HPDE6-E6E7 (cell line): ENCODE data around the gene PHF19.

Experiments
- DNase-seq: peaks from one replicate; pipeline ENCODE4 v3.0.0; 2011; ENCODE audit warnings: missing footprints; ENCODE audit errors: extremely low spot score

Gene PHF19

GRCh38 chr9:120876842-120877240, at the start of gene PHF19:
Gene PHF19 (minus strand): TSS chr9:120877188. CDS start chr9:120874741, 2,447 bp downstream.
- peak; percentile 54 for DNase-seq

- DNase-seq = no peak
Measured at GRCh38 chr9:120926397-120926928, 49.5 kb upstream of the PHF19 start, which contains the start of gene TRAF1. Gene TRAF1 (minus strand): TSS chr9:120926796. CDS start chr9:120926075, 721 bp downstream.

GRCh38 chr9:120925535-120926396, 48.8 kb upstream of the PHF19 start:
- DNase-seq = no peak

GRCh38 chr9:120924698-120925534, 47.9 kb upstream of the PHF19 start:
- DNase-seq = no peak

- DNase-seq = no peak
Measured at GRCh38 chr9:120923620-120924328, 46.8 kb upstream of the PHF19 start.

GRCh38 chr9:120922404-120923195, 45.6 kb upstream of the PHF19 start:
- DNase-seq = no peak

GRCh38 chr9:120921661-120922181, 44.7 kb upstream of the PHF19 start:
- no peak for DNase-seq

- DNase-seq = no peak
Measured at GRCh38 chr9:120920806-120921178, 43.8 kb upstream of the PHF19 start.

- DNase-seq = no peak
Measured at GRCh38 chr9:120919843-120920805, 43.1 kb upstream of the PHF19 start.

GRCh38 chr9:120918931-120919842, 42.2 kb upstream of the PHF19 start:
- no peak for DNase-seq

- DNase-seq = no peak
Measured at GRCh38 chr9:120917929-120918762, 41.2 kb upstream of the PHF19 start.

- no peak for DNase-seq
Measured at GRCh38 chr9:120916991-120917880, 40.2 kb upstream of the PHF19 start.

GRCh38 chr9:120916588-120916987, 39.6 kb upstream of the PHF19 start:
- no peak for DNase-seq

- no peak for DNase-seq
Measured at GRCh38 chr9:120915854-120916470, 39.0 kb upstream of the PHF19 start.

GRCh38 chr9:120914953-120915352, 38.0 kb upstream of the PHF19 start:
- DNase-seq = no peak

GRCh38 chr9:120914396-120914795, 37.4 kb upstream of the PHF19 start:
- DNase-seq = no peak
